ENCODE data around the gene TAF11L2. TPM values are rescaled to one million over a fixed set of nuclear protein-coding genes. Genes with fewer than 3 reads are reported as not detected.
"Not testable (repeated sequence)": the region's sequence is repeated elsewhere in the genome, so short reads cannot be mapped to it uniquely, and the experiment has no call there.

TAF11L2 gene
- total RNA-seq, 1 experiment from 2014 or later, result not detected

DNA sequence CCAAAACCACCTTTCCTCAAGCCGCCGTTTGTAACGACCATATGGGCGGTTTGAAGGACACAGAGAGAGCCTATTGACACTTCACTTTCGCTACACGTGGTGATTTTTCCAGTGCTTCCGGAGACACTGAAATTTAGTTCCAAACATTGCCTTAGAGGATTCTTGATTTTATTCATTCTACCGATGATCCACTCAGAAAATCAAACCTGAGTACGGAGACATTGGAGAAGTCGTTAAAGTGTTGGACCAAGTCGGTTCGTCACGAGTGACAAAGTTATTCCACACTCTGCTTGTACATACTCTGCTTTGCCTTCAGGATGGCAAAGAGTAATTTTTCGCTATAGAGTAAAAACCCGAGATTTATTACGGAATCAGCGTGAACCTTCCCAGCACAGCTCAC lies 28.5 kb downstream of the TAF11L2 start:
- H3K4me1 Mint-ChIP-seq (ENCODE audit: low read depth, unreplicated experiment); H3K4me3 Mint-ChIP-seq (ENCODE audit: low read depth, unreplicated experiment); intact Hi-C loops (cut with micrococcal nuclease; ENCODE audit: unreplicated experiment); H3K9me3 Mint-ChIP-seq (ENCODE audit: low read depth, unreplicated experiment); H3K27me3 Mint-ChIP-seq (ENCODE audit: unreplicated experiment); CTCF ChIA-PET; BruUV-seq (replicated peaks); H3K36me3 Mint-ChIP-seq (ENCODE audit: insufficient read depth, unreplicated experiment); H3K27ac Mint-ChIP-seq (ENCODE audit: unreplicated experiment): not testable (repeated sequence)
- DNase-seq, result peak; percentile 10

DNA sequence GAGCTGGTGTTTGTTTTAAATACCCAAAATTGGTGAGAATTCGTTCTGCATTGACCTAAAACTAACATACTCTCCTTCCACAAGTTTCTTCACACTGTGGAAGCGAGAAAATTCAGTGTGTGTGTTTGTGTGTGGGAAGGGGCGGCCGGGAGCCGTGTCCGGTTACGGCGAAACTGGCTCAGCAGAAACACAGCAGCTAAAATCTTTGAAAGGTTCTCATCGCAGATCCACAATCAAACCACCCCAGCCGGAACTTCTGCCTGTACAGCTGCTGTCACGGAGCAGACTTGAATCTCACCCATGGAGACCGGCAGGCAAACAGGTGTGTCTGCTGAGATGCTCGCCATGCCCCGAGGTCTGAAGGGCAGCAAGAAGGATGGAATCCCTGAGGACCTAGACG lies 30.3 kb downstream of the TAF11L2 start, which contains the start of gene TAF11L6:
TSS of gene TAF11L6 (plus strand) at position 301 of the 400 bp plus-strand sequence.
- H3K36me3 Mint-ChIP-seq (ENCODE audit: insufficient read depth, unreplicated experiment); DNase-seq; H3K27ac Mint-ChIP-seq (ENCODE audit: unreplicated experiment); H3K4me1 Mint-ChIP-seq (ENCODE audit: low read depth, unreplicated experiment); H3K9me3 Mint-ChIP-seq (ENCODE audit: low read depth, unreplicated experiment); BruUV-seq (replicated peaks); CTCF ChIA-PET; H3K27me3 Mint-ChIP-seq (ENCODE audit: unreplicated experiment); intact Hi-C loops (cut with micrococcal nuclease; ENCODE audit: unreplicated experiment); H3K4me3 Mint-ChIP-seq (ENCODE audit: low read depth, unreplicated experiment): not testable (repeated sequence)

Other genes with a start within 250 kb of the TAF11L2 start
- gene TAF11L3, start 20.1 kb downstream of the TAF11L2 start, total RNA-seq (2022), result not detected in 2 replicates
- not detected in 2 replicates for gene TAF11L4, start 23.6 kb downstream of the TAF11L2 start, total RNA-seq (2022)
- not detected in 2 replicates for gene TAF11L5, start 27.0 kb downstream of the TAF11L2 start, total RNA-seq (2022)
- not detected in 2 replicates for gene TAF11L6, start 30.4 kb downstream of the TAF11L2 start, total RNA-seq (2022)
- not detected in 2 replicates for gene TAF11L7, start 87.5 kb downstream of the TAF11L2 start, total RNA-seq (2022)
- not detected in 2 replicates for gene TAF11L8, start 92.7 kb downstream of the TAF11L2 start, total RNA-seq (2022)
- not detected in 2 replicates for gene TAF11L9, start 96.2 kb downstream of the TAF11L2 start, total RNA-seq (2022)
- gene TAF11L10, start 99.6 kb downstream of the TAF11L2 start, total RNA-seq (2022), result not detected in 2 replicates
- gene TAF11L11, start 106.0 kb downstream of the TAF11L2 start, total RNA-seq (2022), result not detected in 2 replicates
- not detected in 2 replicates for gene TAF11L12, start 112.2 kb downstream of the TAF11L2 start, total RNA-seq (2022)
- not detected in 2 replicates for gene TAF11L13, start 133.9 kb downstream of the TAF11L2 start, total RNA-seq (2022)
- not detected in 2 replicates for gene TAF11L14, start 136.2 kb downstream of the TAF11L2 start, total RNA-seq (2022)

All from Calu3 (cell line).